ENCODE data around the gene CEP76.
A peak's percentile ranks its signal among the peaks of the same experiment; 100 is the strongest.

Gene CEP76

GRCh38 chr18:12702221-12703095 lies at the start of gene CEP76, which contains the start of gene PSMG2:
Gene CEP76, minus strand, starts transcription at chr18:12702723. Its CDS starts 175 bp downstream, at chr18:12702548.
Gene PSMG2, plus strand, starts transcription at chr18:12703042. Its CDS starts 66 bp downstream, at chr18:12703108.
- DNase-seq (ENCODE audit: low read depth in 2 of 2), result peak; percentile 73 to 74

GRCh38 chr18:12751891-12752290 lies 49.4 kb upstream of the CEP76 start:
- DNase-seq (ENCODE audit: low read depth in 2 of 2), result no peak

DNA sequence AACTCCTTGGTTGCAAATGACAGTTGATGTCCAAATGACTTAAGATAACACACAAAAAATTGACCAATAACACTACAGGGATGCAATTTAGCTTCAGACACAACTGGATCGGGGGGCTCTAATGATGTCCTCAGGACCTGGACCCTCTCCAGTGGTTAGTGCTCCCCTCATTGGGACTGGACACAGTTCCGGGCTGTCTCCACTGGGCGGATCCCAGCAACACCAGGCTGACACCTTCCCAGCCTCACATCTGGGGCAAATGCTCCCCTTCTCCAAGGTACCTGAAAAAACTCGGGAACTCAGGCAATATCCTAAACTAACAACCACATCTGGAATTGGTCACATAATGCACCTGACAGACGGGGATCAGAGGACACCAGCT lies 49.0 kb upstream of the CEP76 start:
- DNase-seq (ENCODE audit: low read depth in 2 of 2), result no peak

DNA sequence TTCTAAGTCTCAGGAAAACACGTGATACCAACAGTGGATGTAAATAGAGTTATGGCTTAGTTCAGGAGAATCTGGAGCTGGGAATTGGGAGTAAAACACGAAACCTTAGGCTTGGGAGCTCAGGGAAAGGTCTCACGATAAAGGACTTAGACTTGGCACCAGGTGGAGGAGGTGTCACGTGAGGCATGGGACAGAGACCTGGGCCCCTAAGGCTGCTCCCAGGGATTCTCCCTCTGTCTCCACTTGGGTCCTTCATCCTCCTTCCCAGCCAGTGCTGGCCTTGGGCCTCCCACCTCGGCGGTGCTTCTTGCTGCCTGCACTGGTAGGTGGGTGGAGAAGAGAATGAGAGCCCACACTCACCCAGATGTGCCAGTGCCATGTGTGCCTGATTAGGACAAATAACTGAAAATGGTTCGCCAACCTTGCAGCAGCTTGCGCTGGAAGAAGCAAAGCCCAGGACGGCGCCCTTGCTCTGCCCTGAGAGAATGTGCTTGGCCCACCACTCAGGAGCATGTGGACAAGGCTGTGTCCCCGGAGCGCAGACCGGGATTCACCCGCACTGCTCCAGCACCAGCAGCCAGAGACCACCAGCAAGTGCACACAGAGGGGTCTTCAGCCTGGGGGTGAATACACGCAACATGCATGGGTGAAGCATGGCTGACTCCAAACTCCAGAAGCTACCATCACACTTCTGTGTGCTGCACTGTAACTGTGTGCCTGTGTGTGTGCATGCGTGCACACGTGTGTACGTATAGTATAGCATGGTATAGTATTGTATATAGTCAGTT lies 48.4 kb upstream of the CEP76 start:
- DNase-seq (ENCODE audit: low read depth in 2 of 2), result no peak

DNA sequence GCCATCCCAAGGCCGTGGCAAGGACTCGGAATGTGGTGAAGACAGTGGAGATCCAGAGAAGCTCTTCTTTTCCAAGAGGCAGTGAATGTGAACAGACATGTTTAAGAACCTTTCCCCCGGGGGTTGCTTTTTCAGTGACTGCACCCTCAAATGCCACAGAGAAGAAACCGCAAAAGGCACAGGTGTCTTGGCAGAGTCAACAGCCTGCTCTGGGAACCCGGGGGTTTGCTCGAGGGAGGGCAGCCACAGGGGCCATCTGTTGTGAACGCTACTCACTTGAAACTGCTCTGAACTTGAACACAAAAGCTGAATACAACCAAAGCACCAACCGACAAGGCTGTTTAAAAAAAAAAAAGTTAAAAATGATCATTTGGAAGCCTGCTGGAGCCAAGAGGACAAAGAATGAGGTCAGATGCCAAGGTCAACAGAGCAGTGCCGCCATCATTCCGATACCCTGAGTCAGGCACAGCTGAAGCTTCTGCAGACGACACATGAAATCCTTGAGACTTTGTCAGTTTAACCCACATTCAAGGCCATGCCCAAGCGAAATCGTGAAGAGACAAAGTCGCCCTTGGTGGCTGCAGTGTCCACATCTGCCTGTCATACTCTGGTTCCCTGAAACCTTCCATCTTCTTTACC lies 47.7 kb upstream of the CEP76 start:
- DNase-seq (ENCODE audit: low read depth in 2 of 2), result peak in 1 of 2 experiments; percentile 10

DNA sequence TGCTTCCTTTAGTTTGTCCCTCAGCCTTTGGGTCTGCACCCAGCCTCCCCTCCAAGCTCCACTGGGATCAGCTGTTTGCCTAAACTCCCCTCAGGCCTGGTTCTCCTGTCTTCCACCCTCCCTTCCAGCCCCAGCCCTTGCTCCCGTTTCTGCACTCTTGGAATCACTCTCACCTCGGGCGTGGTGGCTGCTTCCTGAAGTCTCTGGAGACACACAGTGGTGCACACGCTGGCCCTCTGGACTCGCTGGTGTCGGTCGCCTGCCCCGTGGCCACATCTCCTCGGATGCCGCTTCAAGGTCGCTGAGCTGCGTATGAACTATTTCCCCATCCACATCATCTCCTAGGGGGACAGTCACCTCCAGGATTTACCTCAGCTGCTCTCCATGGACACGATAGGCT lies 46.6 kb upstream of the CEP76 start:
- no peak for DNase-seq (ENCODE audit: low read depth in 2 of 2)

DNA sequence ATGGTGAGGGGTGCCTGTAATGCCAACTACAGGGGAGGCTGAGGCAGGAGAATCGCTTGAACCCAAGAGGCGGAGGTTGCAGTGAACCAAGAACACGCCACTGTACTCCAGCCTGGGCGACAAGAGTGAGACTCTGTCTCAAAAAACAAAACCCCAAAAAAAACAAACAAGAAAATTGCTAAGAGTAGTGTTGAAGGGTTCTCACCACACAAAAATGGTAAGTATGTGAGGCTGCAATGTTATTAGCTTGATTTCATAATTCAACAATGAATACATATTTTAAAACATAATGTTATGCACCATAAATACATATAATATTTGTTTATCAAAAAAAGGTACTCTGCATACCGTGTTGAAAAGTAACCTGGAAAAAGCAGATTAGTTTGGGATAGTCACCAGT lies 46.1 kb upstream of the CEP76 start:
- DNase-seq (ENCODE audit: low read depth in 2 of 2), result no peak

GRCh38 chr18:12747530-12748315 lies 45.2 kb upstream of the CEP76 start:
- no peak for DNase-seq (ENCODE audit: low read depth in 2 of 2)

DNA sequence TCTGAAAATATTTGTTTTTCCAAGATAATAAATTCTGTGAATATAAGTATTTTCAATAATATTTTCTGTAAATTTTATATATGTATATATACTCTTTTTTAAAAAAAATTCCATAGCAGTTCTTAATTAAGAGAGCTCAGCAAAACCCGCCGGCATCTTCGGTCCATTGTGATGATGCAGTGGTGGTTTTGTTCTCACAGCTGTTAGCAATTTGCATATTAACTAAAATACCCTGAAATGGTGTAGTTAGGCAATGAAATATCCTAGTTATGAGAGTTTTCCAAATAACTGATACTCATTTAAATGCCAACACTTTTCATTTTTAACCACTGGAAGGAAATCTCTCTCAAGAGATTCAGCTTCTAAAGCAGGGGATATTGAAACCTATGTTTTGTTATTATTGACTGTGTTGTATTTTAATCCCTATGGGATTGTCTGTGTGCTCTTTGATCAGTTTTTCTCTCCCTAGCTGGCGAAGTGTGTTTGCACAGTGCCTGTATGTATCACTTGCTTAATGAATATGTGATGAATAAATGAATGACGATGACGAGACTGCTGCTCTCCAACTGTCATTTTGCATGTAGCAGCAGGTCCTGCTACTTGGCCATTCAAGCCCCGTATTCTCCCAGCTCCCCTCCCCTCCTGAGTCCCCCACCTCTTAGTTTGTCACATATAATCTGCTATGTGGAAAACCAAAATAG lies 42.7 kb upstream of the CEP76 start:
- no peak for DNase-seq (ENCODE audit: low read depth in 2 of 2)

DNA sequence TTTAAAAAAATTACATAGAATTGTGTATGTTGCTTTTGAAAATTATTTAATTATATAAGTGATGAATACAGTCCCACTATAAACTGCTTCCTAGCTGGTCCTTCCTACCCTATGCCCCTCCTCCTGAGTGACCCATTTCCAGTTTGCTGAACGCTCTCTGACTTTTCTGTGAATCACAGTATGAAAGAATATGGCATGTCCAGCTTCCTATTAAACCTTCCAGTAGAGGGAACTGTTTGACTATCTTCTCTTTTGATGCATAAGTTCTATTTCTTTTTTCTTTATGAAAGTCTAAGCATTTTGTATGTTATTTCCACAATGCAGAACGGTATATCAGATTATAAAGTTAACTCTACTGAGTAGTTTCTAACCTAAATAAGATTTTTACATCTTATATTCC lies 41.6 kb upstream of the CEP76 start:
- DNase-seq (ENCODE audit: low read depth in 2 of 2), result no peak

DNA sequence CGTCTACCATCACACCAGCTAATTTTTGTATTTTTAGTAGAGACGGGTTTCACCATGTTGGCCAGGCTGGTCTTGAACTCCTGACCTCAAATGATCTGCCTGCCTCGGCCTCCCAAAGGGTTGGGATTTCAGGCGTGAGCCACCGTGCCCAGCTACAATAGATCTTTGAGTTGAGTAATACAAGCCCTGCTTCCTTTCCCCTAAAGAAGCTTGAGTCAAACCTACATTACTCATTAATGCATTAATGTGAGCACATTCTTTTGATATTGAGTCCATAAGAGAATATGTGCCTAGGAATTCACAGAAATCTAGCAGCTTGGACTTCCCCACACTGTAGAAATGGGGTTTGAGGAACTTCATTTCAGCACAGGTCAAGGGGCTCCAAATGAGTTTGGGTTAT lies 39.9 kb upstream of the CEP76 start:
- DNase-seq (ENCODE audit: low read depth in 2 of 2), result no peak

DNA sequence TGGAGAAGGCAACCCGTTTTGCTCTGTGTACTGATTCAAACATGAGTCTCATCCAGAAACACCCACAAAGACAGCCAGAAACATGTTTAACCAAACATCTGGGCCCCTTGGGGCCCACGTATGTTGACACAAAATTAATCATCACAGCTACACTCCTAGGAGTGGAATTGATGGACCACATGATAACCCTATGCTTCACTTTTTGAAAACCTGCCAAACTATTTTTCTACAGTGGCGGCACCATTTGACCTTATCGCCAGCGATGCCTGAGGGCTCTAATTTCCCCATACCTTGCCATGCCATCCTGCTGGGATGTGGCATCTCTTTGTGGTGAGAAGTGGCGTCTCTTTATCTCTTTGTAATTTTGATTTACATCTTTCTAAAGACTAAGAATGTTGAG lies 38.8 kb upstream of the CEP76 start:
- DNase-seq (ENCODE audit: low read depth in 2 of 2), result no peak

DNA sequence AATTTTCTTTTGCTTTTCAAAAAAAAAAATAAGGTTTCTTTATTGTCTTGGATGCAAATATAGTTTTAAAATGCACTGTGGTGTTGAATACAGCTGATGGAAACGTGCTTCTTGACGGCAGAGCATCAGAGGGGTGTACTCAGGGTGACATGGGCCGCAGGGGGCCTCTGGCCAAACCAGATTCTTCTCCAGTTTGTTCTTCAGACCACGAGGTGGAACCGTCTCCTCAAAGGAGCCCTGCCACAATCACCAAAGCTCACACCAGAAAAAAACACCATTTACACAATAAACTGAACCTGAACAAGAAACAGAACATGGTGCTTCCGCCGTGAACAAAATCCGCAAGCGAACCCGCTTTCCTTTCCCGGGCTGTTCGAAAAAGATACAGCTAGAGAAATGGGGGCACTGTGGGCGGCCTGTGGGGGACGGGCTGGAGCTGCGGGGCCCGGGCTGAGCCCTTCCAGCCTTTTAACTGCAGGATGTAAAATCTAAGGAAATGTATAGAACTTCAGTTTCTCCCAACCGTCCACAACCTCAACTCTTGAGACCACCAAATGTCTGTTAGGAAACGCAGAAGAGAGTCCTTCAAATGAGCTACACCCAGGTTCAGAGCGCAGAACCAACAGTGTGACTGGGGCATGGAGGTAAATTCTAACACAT lies 34.9 kb upstream of the CEP76 start:
- DNase-seq (ENCODE audit: low read depth in 2 of 2), result no peak

- peak in 1 of 2 experiments; percentile 35 for DNase-seq (ENCODE audit: low read depth in 2 of 2)
These were observed 24.4 kb upstream of the CEP76 start for GRCh38 chr18:12726774-12727550.

GRCh38 chr18:12726331-12726730 lies 23.8 kb upstream of the CEP76 start:
- DNase-seq (ENCODE audit: low read depth in 2 of 2), result no peak

DNA sequence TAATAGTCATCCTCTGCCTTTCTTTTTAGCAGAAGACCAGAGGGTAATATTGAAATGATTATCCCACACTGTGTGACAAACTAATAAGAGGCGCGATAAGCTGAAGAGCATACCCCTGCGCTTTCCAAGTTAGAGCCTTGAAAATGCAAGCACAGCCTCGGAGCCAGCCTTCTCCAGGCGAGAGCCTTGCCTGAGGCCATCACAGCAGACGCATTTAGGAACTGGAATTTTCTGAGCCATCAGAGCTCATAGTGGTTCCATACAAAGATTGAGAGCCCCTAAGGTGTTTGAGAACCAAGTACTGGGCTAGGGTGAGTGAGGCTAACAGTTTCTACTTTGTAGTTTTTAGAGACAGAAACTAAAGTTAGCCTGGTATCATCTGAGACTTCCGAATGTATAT lies 20.2 kb upstream of the CEP76 start:
- no peak for DNase-seq (ENCODE audit: low read depth in 2 of 2)

DNA sequence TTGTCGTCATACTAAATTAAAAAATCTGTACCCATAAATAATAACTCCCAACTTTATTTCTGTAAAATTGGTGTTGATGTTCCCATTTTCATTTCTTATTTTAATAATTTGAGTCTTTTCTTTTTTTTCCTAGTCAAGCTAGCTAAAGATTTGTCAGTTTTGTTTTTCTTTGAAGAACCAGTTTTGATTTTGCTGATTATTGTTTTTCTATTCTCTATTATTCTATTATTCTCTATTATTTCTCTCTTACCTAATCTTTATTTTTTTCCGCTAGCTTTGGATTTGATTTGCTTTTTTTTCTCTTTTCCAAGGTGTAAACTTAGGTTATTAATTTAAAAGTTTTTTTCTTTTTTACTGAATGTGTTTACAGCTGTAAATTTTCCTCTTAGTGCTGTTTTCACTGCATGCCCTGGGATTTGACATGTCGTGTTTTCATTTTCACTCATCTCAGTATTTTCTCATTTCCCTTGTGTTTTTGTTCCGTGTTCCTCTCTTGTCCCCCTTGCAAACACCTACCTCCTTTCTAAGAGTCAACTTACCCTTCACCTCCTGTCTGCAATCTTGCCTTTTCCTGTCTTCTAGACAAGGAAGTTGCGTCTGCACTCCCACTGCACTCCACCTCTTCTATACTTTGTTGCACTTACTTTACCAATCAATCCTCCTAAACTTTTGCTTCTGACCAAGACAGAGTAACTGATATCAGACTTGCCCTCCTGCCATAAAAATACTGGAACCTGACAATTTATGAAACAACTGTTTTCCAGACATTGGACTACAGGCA lies 19.2 kb upstream of the CEP76 start:
- no peak for DNase-seq (ENCODE audit: low read depth in 2 of 2)

DNA sequence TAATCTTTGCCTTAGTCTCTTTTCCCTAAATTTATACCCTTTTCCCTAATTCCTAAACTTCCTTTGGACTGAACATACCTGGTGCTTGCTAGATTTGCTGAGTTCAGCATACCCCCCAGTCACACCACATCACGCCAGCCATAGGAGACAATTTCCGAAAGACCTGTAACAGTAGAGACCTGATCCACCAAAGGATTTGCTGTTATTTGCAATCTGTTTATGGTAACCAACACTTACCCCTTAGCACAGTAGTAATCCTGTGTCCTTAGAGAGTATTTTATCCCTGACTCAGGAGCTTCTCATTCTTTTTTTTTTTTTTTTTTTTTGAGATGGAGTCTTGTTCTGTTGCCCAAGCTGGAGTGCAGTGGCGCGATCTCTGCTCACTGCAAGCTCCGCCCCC lies 8.9 kb upstream of the CEP76 start:
- no peak for DNase-seq (ENCODE audit: low read depth in 2 of 2)

DNA sequence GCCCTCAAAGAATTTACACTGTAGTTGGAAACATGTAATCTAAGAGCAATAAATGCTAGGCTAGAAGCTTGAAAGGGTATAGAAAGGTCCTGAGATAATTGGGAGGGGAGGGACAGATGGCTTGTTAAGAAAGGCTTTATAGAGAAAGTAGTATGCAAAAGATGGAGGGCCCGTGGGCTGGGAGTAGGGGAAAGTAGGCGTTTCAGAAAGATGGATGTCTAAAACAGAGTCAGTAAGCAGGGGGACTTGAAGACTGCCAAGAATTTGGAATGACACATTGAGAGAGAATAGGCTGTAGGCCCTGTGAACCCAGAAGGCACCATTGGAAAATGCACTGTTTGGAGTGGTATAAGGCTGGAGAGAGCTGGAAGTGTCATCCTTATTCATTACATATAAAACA lies 1.1 kb upstream of the CEP76 start:
- no peak for DNase-seq (ENCODE audit: low read depth in 2 of 2)
